ENCODE results near the gene RMC1.
"Not testable (repeated sequence)": the region's sequence is repeated elsewhere in the genome, so short reads cannot be mapped to it uniquely, and the experiment has no call there.

Gene RMC1

DNA sequence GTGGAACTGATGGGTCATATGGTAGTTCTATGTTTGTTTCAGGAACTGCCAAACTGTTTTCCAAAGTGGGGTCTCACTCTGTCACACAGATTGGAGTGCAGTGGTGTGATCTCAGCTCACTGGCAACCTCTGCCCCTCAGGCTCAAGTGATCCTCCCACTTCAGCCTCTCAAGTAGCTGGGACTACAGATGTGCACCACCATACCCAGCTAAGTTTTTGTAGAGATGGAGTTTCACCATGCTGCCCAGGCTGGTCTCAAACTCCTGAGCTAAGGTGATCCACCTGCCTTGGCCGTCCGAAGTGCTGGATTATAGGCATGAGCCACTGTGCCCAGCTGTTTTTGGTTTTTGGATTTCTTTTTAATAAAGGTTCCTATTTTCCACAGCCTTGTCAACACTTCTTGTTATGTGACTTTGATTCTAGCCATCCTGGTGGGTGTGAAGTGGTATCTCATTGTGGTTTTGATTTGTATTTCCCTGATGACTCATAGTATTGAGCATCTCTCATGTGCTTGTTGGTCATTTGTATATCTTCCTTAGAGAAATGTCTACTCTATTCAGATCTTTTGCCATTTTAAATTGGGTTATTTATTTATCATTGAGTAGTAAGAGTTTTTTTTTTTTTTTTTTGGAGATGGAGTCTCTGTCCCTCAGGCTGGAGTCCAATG lies 60.2 kb downstream of the RMC1 start:
- DNase-seq (ENCODE audit: low spot score), result no peak

DNA sequence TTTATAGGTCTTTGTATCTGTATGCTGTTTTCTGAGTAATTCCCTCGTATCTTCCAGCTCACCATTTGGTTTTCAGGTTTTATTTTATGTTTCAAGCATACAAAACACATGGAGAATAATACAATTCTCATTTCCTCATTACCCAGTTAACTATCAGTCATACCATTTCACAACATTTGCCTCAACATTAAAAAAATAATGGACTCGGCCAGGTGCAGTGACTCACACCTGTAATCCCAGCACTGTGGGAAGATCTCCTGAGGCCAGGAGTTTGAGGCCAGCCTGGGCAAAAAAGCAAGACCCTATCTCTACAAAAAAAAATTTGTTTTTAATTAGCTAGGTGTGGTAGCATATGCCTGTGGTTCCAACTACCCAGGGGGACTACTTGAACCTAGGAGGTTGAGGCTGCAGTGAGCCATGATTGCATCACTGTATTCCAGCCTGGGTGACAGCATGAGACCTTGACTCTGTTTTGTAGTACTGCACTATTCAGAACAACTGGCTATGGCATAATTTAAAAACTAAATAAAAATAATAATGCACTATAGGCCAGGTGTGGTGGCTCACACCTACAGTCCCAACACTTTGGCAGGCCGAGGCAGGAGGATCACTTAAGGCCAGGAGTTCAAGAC lies 62.7 kb downstream of the RMC1 start:
- no peak for DNase-seq (ENCODE audit: low spot score)

GRCh38 chr18:23567671-23568070 lies 64.4 kb downstream of the RMC1 start:
- no peak for DNase-seq (ENCODE audit: low spot score)

DNA sequence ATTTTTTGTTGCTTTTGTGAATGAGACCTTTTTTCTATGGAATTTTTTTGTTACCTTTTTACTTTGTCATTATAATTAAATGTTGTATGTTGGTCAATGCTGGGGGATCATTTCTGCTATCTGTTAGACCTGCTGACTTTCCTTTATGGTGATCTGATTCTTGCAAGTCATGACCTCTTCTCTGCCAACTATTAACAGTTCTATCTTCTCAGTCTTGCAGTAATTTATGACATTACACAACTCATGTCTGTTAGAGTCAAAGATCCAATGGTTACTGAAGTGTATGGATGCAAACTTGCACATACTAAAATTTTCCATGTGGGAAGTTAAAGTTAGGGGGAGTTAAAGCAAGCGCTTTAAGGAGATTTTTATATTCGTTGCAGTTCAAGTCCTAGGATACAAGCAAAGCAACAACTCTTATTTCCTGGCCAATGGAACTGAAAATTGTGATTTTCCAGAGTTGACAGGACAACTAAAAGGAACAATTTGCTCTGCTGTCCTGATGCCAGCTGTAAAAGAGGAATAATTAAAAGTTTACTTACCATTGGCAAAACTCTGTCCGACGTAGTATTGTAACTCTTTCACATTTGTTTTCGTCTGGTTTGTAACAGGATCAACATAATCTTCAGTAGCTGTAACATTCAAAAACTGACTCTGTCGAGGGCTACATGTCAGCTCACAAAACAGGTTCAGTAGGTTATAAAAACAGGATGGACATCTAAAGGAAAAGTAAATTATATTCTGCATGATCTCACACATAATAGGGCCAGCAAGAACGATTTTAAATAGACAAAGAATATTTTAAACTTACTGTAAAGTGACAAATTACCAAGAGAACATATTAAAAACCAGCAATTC lies 65.2 kb downstream of the RMC1 start:
- DNase-seq (ENCODE audit: low spot score), result no peak

GRCh38 chr18:23569299-23570063 lies 66.2 kb downstream of the RMC1 start:
- no peak for DNase-seq (ENCODE audit: low spot score)

- DNase-seq (ENCODE audit: low spot score), result no peak
Observed at GRCh38 chr18:23570912-23571504, 67.7 kb downstream of the RMC1 start.

GRCh38 chr18:23572012-23572411 lies 68.7 kb downstream of the RMC1 start:
- no peak for DNase-seq (ENCODE audit: low spot score)

DNA sequence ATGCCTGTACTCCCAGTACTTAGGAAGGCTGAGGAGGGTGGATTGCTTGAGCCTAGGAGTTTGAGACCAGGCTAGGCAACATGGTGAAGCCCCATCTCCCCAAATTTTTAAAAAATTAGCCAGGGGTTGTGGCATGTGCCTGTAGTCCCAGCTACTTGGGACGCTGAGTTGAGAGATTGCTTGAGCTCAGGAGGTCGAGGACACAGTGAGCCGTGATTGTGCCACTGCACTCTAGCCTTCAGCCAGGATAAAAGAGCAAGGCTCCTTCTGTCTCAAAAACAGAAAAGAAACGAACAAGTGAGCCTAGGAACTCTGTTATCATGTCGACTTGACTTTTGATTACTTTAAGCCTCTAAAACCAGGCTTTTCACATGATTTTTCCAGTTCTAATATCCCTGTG lies 69.3 kb downstream of the RMC1 start:
- no peak for DNase-seq (ENCODE audit: low spot score)

DNA sequence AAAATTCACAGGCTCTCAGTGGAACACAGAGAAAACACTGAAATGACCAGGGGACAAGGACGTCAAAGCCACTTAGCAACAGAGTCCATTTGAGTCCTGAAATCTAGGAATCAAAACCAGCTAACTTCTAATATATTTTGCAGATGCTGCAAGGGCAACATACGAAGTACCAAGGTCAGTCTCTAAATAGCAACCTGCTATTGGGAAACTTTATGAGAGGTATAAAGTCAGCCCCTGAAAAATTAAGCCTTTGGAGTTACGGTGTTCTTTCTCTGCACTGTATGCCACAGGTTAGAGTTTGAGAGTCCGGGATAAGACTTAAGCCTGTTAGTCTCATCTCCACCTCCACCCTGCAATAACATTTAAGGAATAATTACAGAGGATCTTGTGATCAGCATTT lies 69.7 kb downstream of the RMC1 start:
- no peak for DNase-seq (ENCODE audit: low spot score)

- DNase-seq (ENCODE audit: low spot score), result no peak
Observed at GRCh38 chr18:23573626-23574431, 70.5 kb downstream of the RMC1 start.

DNA sequence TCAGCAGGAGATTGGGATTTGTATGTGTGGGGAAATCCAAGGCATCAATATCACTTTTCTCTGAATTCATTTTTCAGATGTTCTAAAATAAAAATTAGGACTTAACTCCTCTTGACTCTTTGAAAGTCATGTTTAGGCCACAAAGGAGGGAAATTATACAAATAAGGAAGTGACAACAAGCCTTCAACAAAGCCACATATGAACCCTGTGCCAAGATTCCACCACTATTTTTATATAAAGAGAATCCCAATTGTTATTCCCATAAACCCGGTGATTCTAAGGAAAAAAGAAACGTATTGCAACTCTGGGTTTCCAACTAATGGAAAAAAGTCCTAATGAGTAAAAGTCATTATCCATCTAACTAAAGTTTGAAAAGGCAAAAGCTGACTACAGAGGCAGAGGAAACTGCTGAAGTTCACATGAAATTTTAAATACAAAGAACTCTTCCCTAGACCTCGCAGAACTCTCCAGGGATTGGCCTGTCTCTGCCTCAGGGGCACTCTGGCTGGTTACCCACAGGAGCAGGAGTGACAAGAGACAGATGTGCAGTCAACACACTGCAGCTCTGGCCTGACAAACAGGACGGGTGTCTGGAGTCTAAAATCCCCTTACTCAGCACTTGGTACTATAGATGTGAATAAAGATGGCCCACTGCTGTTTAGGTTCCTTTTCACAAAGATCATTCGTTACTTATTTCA lies 71.4 kb downstream of the RMC1 start:
- no peak for DNase-seq (ENCODE audit: low spot score)

GRCh38 chr18:23575309-23575651 lies 72.0 kb downstream of the RMC1 start:
- no peak for DNase-seq (ENCODE audit: low spot score)

DNA sequence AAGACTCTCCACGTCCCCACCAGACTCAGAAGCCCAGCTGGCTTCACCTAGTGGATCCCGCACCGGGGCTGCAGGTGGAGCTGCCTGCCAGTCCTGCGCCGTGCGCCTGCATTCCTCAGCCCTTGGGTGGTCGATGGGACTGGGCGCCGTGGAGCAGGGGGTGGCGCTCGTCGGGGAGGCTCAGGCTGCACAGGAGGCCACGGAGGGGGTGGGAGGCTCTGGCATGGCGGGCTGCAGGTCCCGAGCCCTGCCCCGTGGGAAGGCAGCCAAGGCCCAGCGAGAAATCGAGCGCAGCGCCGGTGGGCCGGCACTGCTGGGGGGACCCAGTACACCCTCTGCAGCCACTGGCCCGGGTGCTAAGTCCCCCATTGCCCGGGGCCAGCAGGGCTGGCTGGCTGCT lies 74.2 kb downstream of the RMC1 start:
- not testable (repeated sequence) for DNase-seq (ENCODE audit: low spot score)

DNA sequence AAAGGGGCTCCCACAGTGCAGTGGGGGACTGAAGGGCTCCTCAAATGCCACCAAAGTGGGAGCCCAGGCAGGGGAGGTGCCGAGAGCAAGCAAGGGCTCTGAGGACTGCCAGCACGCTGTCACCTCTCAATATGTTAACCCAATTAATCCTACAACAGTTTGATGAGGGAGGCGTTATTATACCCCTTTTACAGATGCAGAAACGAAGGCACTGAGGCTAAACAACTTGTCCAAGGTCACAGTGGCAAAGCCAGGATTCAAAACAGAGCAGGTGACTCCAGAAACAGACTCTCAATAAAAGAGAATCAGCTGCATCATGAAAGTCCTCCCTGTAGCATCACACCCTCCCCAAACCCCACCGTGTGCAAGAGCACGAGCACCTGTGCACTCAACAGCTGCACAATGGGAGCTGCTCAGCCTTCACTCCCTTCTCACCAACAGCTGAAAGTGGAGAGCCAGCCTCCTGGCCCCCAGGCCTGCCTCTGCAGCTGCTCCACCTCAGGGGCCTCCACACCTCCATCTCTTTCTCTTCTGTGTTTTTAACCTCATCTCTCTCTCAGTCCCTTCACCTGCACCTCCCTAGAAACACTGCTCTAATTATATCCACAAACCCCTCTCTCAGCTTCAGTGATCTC lies 74.9 kb downstream of the RMC1 start:
- no peak for DNase-seq (ENCODE audit: low spot score)

DNA sequence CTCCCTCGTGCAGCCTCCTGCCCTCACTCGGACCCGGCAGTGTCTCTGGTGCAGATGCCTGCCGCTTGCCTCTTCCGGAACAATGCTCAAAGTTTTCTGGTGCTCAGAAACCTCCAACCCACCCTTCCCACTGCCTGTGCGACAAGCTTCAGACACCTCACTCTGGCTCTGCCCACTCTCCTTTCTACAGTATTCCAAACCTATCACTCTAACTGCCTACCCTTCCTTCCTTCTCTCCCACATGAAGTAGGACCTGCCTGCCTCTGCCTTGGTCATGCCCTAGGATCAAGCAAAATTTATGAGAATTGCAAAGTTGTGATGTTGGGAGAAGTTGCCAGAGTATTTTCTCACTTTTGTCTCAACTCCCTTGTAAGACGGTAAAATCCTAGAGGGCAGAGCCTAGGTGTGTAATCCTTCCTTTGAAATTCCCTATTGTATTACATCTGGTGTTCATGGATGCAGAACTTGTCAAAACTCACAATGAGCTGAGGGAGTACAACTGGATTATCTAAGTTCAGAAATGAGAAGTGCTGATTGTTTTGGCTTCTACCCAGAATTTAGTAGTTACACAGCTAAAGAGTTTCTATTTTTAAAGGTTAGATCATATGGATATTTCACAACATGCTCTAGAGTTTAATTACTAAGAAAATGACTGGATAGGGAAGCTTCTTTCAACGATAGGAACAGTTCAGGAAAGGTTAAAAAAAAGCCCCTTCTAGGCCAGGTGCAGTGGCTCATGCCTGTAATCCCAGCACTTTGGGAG lies 75.8 kb downstream of the RMC1 start:
- DNase-seq (ENCODE audit: low spot score), result no peak

- no peak for DNase-seq (ENCODE audit: low spot score)
Observed at GRCh38 chr18:23580677-23581367, 77.5 kb downstream of the RMC1 start.

Measured in HuH-7 (cell line).